H4 (cell line): Measurements from ENCODE around the gene STAM2. TPM values are rescaled to one million over a fixed set of nuclear protein-coding genes. Genes with fewer than 3 reads are reported as not detected.
A peak's percentile ranks its signal among the peaks of the same experiment; 100 is the strongest.
"Not testable (repeated sequence)": the region's sequence is repeated elsewhere in the genome, so short reads cannot be mapped to it uniquely, and the experiment has no call there.

Source experiments
- DNase-seq: peaks from one replicate; pipeline ENCODE4 v3.0.0-alpha.2; 2015; ENCODE audit warnings: low spot score
- total RNA-seq: library from RNA; depleted of rRNA; stranded (reverse); fragments of >200 nt; shearing (Covaris generic); gene quantifications from 2 replicates; pipeline ENCODE4 v1.2.3, GENCODE V29; 2014

The STAM2 gene
- total RNA-seq, 1 experiment from 2014 or later, result 21.6 TPM

DNA sequence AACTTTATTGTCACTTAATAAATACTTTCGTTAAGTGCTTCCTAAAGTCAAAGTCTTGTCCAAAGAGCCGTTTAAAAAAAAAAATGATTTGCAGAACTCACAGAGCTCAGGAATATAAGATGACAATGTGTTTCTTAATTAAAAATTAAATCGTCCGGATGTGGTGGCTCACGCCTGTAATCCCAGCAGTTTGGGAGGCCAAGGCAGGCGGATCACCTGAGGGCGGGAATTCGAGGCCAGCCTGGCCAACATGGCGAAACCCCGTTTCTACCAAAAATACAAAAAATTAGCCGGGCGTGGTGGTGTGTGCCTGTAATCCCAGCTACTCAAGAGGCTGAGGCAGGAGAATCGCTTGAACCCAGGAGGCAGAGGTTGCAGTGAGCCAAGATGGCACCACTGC lies 68.4 kb downstream of the STAM2 start:
- not testable (repeated sequence) for DNase-seq

DNA sequence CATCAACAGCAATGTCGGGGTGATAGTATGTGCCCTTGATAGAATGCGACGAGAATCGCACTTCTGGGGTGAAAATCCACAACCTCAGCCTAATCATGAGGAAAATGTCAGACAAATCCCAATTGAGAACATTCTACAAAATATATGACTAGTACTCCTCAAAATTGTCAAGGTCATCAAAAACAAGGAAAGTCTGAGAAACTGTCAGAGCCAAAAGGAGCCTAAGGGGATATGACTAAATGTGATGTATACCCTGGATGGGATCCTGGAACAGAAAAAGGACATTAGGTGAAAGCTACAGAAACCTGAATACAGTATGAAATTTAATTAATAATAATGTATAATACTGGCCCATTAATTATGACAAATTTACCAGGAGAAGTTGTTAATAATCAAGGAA lies 69.1 kb downstream of the STAM2 start:
- no peak for DNase-seq

DNA sequence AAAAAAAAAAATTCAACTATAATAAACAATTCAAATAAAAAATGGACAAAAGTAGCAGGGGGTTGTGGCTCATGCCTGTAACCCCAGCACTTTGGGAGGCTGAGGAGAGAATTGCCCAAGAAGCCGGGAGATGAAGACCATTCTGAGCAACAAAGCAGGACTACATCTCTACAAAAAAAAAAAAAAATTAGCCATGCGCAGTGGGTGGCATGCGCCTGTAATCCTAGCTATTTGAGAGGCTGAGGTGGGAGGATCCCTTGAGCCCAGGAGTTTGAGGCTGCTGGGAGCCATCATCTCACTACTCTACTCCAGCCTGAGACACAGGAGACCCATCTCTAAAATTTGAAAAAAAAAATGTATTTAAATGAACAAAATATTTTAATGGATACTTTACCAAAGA lies 72.3 kb downstream of the STAM2 start:
- no peak for DNase-seq

DNA sequence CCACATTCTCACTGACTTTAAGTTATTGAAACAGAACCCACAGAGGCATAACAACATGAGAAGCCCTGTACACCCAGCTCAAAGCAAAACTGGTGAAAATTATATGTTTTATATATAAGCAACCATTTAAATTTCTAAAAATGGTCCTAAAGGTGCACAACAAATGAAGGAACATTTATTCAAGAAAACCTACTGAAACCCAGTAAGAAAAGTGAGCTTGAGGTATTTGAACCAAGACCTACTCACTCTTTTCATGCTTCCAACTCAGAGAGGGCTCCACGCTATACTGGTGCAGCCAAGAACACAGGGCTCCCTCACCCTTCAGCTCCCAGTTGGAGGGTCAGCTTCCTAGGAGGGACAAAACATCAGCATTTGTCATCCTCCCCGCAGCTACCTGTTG lies 74.6 kb downstream of the STAM2 start:
- DNase-seq, result no peak

DNA sequence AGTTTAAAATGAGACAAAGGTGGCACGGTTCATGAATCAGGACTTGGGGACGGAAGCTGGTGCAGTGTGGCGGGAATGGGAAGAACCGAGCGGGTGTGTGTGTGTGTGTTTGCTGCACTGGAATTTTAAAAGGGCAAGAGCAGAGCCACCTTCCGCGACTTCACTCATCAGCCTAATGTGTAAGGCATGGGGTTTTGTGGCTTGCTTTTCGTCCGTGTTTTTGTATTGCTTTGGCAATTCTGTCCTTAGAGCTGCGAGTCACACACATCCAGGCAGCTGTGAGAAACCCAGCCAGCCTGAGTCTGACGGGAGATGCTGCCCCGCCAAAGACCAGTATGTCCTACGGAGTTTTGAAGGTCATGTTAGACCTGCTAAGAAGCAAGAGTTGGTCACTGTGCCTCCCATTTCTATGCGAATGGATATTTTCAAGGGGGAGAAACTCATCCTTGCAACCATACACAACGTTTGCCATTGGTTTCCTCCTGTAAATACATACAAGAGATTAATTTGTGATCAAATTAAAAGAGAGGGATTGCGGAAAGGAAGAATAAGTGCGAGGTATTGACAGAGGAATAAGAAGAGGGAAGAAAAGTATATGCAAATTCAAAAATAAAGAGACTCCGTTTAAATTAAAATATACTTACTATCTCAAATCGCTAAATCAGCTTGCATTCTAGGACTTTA lies 76.1 kb downstream of the STAM2 start:
- peak; percentile 13 for DNase-seq

- DNase-seq, result no peak
These were observed 76.8 kb downstream of the STAM2 start, which contains the start of gene CACNB4 for GRCh38 chr2:152098496-152099366. CACNB4 (minus strand) TSS chr2:152099044.

DNA sequence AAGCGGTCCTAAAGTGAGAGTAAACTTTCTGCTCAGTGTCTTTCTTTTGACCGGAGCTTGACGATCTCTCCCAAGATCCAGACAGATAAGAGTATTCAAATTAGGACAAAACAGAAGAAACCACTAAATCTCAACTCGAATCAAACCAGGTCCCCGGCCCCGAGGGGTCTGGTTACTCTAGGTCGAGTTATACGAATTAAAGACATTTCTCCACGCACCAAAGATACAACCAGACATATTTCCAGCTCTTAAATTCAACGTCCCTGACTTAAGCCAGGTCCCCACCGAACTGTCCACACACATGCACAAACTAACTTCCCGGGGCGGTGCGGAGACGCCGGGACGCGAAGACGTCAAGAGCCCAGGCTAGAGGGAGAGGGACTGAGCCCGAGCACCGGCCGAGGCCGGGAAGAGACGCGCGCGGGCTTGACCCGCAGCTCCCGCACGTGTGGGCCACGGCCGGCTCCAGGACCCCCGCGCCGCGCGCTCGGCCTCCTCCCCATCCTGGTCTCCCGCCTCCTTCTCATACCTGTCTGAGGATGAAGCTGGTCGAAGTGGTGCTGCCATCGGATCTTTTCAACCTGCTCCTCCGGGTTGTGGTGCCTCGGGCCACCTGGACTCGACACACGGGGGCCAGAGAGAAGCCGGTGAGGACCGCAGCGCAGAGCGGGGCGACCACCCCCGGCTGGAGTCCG lies 77.6 kb downstream of the STAM2 start:
- DNase-seq, result no peak

DNA sequence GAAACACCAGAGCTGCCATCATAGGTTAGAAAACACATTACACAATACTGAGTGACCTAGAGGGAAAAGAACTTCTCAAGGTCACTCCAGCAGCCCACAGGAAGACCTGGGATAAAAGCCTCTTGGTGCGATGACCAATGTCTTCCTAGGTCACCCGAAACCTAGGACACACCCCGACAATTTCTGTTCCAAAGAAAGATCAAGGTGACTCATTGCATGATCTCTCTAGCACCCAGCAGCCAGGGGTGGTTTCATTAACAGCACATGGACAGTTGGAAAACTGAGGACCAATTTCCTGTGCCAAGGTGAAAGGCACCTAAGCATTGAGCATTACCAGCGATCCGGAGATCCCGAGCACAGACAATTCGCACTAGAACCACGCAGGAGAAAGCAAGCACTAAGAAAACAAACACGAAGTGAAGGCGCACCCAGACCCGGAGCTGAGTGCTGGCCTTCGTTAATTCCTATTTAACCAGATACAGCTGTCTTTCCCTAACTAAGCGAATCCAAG lies 78.2 kb downstream of the STAM2 start:
- DNase-seq, result no peak

DNA sequence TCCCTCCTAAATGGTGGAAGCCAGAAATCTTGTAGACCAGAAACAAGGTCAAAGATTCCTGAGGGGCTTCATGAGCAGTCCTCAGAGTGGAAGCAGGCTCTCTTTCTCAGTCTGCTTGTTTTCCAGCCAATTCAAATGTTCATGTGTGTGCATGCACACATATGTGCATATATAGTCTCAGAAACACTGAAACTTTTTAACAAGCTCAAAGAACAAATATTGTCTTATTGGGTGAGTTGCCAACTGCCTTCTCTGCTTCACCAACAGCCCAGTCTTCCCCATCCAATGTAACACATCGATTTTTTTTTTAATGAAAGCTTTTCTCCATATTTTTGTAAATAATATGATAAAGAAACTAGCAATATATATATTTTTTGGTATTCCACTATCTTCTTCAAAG lies 80.4 kb downstream of the STAM2 start:
- no peak for DNase-seq

DNA sequence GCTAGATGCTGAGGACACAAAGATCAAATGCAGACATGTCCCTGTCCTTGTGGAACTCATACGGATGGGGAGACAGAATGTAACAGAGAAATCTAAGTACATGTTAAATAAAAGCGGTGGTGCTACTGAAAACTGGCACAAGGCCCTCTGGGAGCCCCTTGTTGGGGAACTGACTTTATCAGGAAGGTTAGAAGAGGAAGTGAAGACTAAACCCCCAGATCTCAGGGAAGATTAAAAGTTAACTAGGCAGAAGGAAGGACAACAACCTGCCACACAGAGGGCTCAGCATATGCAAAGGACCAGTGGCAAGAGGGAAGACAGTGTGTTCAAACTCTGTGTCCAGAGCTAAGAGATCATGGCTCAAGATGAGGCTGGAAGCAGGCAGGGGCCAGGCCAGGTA lies 81.5 kb downstream of the STAM2 start:
- no peak for DNase-seq

DNA sequence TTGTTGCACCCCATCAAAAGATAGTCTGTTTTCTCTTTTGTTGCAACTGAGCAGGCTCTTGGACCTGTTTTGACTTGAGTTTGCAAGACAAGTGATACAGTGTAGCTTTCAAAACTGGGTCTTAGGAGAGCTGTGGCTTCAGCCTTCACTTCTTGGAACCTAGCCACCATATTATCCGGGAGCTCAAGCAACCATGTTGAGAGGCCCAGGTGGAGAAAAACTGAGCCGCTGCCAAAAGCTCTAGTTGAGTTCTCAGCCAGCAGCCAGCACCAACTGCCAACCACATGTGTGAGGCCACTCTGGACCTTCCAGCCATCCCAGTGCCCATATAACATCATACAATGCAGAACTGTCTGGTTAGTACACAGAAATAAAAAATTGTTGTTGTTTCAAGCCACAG lies 82.1 kb downstream of the STAM2 start:
- DNase-seq, result peak; percentile 40

DNA sequence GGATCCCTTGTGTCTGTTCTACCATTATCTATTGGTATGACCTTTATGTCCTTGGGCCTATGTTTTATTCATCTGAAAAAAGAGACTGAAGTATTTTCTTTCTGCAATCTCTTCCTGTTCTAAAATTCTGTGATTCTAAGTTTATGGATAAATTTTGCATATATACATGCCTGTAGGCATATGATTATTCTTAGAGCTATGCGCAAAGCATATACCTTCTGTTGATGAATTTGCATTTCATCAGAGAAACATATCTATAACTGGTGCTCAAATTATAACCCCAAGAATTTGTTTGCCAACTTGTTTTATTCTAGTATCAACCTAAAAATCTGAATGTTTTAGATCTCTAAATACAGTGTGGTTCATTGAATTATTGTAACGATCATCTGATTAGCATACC lies 83.5 kb downstream of the STAM2 start:
- DNase-seq, result no peak

DNA sequence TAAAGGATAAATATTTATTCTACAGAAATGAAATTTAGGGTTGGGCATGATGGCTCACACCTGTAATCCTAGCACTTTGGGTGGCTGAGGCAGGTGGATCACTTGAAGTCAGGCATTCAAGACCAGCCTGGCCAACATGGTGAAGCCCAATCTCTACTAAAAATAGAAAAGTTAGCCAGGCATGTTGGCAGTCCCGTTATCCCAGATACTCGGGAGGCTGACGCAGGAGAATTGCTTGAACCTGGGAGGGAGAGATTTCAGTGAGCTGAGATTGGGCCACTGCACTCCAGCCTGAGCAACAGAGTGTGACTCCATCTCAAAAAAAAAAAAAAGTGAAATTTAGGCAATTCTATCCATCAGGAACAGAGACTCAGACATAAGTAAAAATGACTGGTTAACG lies 84.8 kb downstream of the STAM2 start:
- DNase-seq, result not testable (repeated sequence)

DNA sequence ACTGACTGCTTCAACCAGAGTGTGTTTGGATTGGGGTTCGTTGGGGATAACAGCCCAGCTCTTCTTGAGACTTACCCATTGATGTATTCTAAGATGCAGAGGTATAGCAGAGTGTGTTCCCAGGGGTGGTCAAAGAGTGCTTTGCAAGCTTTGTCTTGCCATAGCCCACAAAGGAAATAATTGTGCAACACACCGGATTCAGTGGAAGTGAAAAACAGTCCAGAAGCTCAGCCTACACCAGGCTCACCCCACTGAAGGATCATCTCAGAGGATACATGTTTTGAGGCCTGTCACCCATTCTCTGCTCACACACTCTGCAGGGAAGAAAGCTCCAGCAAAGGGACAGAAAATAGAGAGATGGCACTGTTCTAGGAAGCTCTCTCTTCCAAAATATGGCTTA lies 86.3 kb downstream of the STAM2 start:
- no peak for DNase-seq

DNA sequence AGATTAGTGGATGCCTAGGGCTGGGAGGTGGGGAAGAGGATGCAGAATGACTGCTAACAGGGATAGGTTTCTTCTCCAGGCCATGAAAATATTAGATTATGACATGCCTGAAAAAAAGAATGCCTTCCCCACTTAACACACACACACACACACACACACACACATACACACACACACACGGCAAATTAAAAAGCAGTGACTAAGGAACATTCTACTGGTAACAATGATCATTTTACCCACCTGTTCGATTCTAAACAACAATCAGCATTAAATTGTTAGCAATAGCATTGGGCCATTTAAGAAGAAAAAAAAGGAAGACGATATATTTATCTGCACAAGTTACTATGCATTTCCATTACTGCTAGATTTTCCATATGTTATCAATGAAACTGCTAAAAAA lies 87.6 kb downstream of the STAM2 start:
- DNase-seq, result no peak

- no peak for DNase-seq
These were observed 89.3 kb downstream of the STAM2 start for GRCh38 chr2:152086231-152086630.

DNA sequence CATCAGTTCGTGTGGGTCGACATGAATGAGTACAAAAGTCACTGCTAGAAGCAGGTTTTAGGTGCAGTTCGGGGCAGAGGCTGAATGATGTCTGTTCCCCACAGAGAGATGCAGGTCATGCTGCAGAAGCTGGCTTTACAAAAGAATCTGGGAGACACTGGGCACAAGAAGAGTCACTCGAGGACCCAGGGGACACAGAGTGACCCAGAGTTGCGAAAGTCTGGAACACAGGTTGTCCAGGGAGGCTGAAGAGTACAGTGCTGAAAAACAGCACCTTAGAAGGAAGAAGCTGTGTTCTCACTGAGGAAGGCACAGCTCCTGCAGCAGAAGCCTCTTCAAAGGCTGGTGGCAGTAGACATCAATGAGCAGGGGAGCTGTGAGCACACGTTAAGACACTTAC lies 91.5 kb downstream of the STAM2 start:
- DNase-seq, result no peak

GRCh38 chr2:152083202-152083875 lies 92.2 kb downstream of the STAM2 start:
- DNase-seq, result no peak

- DNase-seq, result no peak
These were observed 96.9 kb downstream of the STAM2 start for GRCh38 chr2:152078662-152079061.

DNA sequence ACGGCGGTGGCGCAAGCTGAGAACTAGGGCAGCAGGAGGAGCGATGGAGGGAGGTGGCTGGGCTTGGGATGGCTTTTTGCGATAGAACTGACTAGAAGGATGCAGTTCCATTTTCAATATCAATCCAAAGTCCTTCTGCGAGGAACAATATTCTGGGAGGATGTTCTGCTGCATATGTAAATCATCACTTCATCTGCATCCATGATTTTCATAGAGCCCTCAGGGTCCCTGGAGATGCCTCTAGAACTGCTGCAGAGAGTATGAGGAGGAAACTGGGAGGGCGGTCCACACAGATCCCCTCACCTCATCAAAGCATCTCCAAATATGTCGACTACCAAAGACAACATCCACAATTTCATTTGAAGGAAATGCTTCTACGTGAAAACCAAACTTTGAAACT lies 97.5 kb downstream of the STAM2 start:
- no peak for DNase-seq

DNA sequence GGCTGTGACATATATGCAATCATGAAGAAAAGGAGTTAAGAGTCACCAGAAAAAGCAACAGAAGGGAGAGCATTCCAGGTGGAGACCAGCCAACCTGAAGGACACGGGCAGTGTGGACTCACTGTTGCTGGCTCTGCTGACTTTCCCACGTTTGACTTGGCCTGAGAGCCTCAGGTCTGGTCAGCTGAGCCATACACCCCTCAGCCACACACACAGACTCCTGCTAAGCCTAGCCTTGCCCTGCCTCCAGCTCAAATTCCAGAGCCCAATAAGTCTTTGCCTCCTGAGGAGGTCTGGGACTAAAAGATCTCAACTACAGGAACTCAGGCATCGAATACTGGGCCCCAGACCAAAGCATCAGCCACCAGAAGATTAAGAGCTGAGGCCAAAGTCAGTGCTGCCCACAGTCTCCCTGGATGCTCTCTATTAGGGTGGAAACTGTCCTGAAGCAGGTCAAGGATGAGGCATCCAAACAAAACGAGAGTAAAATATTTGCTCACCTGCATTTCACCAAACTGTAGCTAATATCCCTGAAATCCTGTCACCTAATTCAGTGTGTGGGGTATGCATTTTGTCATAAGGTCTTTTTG lies 100.0 kb downstream of the STAM2 start:
- DNase-seq, result no peak
